Colon (tissue), 2 donors: ENCODE measurements around the gene ADGRG2.

Experiments used
- FAIRE-seq: peaks from 2 replicates; lab custom pipeline; 2012; peaks lifted over from hg19 to GRCh38; lab: Jason Lieb, UNC
- donor health status: control.
- donor health status: control.

The ADGRG2 gene

GRCh38 chrX:18949944-18950301, 172.3 kb downstream of the ADGRG2 start:
- no peak for FAIRE-seq

- peak; percentile 77 for FAIRE-seq
Measured at GRCh38 chrX:18949291-18949943, 172.9 kb downstream of the ADGRG2 start.

- FAIRE-seq, result no peak
Measured at GRCh38 chrX:18946611-18947010, 175.7 kb downstream of the ADGRG2 start.

GRCh38 chrX:18946157-18946556, 176.1 kb downstream of the ADGRG2 start:
- no peak for FAIRE-seq

- no peak for FAIRE-seq
Measured at GRCh38 chrX:18945483-18945882, 176.8 kb downstream of the ADGRG2 start.

DNA sequence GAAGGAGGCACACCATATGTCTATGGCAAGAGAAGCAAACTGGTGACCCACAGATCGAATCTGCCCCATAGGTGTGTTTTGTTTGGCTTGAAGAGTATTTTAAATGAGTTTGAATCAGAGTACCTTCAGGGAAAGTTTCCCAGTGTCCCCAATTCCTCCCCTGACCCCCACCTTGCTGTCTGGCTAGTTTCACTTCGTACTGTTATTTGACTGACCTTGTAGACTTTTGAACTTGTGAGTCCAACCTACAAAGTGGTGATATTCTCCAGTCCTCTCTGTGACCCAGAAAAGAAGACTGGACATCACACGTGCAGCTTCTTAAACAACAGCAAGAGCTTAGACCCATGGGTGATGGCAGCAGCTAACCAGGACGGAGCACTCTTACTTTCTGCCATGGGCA, 177.8 kb downstream of the ADGRG2 start:
- FAIRE-seq, result no peak

DNA sequence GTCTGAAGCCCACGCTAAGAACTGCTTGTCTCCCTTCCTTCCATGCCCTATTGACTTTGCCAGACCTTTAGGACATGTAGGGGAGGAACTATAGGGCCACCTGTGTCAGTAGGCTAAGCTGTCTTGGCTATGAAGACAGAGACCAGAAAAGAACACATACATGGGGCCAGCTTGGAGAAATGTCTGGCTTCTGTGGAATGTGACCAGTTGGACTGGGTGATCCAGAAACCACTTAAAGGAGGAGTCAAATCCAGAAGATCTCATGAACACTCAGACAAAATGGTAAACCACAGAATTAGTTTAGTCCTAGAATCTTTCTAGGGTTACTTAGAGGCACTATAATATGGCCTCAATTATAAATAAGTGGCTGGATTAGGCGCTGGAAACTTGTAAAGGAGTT, 180.4 kb downstream of the ADGRG2 start:
- FAIRE-seq, result no peak
